ENCODE measurements around the gene NINL. TPM values are rescaled to one million over a fixed set of nuclear protein-coding genes. Genes with fewer than 3 reads are reported as not detected.
A peak's percentile ranks its signal among the peaks of the same experiment; 100 is the strongest.

Gene NINL
- total RNA-seq, 1 experiment from 2014 or later = 7.2 TPM

GRCh38 chr20:25470045-25470444, 115.3 kb downstream of the NINL start:
- Histone ChIP-seq H2AFZ (ENCODE audit: low read depth, low read length, poor library complexity, severe bottlenecking) (no peak overlapping the region), H3K4me2 (ENCODE audit: low read length) (no peak overlapping the region), H3K9me3 (ENCODE audit: control insufficient read depth in 1 of 2, insufficient read depth in 1 of 2, low read depth in 1 of 2, low read length in 2 of 2) (no peaks in the 10 kb centered on the region), H3K9ac (ENCODE audit: low read length) (no peak overlapping the region), H3K36me3 (ENCODE audit: control insufficient read depth in 1 of 2, insufficient read depth in 2 of 2, low read length in 2 of 2) (no peaks in the 10 kb centered on the region), H3K4me1 (ENCODE audit: control insufficient read depth in 1 of 2, insufficient read depth in 2 of 2, low read length in 2 of 2) (no peaks in the 10 kb centered on the region), H3K27me3 (ENCODE audit: insufficient read depth, low read length) (no peaks in the 10 kb centered on the region), H3K9me2 (ENCODE audit: insufficient read depth) (no peaks in the 10 kb centered on the region), H4K20me1 (ENCODE audit: insufficient read depth) (no peaks in the 10 kb centered on the region), H3K79me2 (ENCODE audit: insufficient read depth, low read length) (no peaks in the 10 kb centered on the region), H3K4me3 (replicated peaks in 1 of 2; ENCODE audit: low read depth in 1 of 2, low read length in 2 of 2) (no peak overlapping the region), H3K27ac (ENCODE audit: low read depth, low read length) (no peak overlapping the region)
- intact Hi-C loops (cut with micrococcal nuclease) = no loop called here
- POLR2A ChIA-PET = no interaction called here
- peak; percentile 92 for ATAC-seq
- peak; percentile 8 for DNase-seq (ENCODE audit: low read depth, low spot score)
- RAD21 ChIA-PET (ENCODE audit: low non-redundant PET in 1 of 2, low total read pairs in 2 of 2, uncharacterized antibody in 2 of 2, unreplicated experiment in 2 of 2) = interaction anchor here in 1 of 2 experiments (0.6 kb wide), 1 partner anchor 94 kb away, joined by 3 read pairs; no protein-coding TSS in a partner anchor
- BruUV-seq (replicated peaks) = no TSS peak
- TF ChIP-seq MAX (IDR thresholded peaks at IDR 0.05) (no peak), REST (IDR thresholded peaks at IDR 0.05; ENCODE audit: low read depth) (no peak), EZH2phosphoT487 (IDR thresholded peaks at IDR 0.05; ENCODE audit: borderline replicate concordance) (no peak), SP1 (IDR thresholded peaks at IDR 0.05; ENCODE audit: low read depth) (no peak), FOSL1 (IDR thresholded peaks at IDR 0.05; ENCODE audit: low read depth) (no peak), ELF1 (IDR thresholded peaks at IDR 0.05; ENCODE audit: borderline replicate concordance, low read depth) (no peak), RAD21 (IDR thresholded peaks at IDR 0.05; ENCODE audit: low read depth) (peak; percentile 74), EGR1 (IDR thresholded peaks at IDR 0.05; ENCODE audit: low read depth) (no peak), ATF3 (IDR thresholded peaks at IDR 0.05) (no peak), CTCF (IDR thresholded peaks at IDR 0.05 in 2 of 3, conservative IDR thresholded peaks at IDR 0.05 in 1 of 3; ENCODE audit: borderline replicate concordance in 1 of 3, insufficient read depth in 1 of 3, low read depth in 2 of 3, low read length in 2 of 3) (peak; percentile 38 to 72 (median 69); a peak in 5 of 6 replicates)
- CTCF ChIA-PET = no interaction called here
